GM12873 (cell line): ENCODE data around the gene RASGEF1C.

ENCODE experiments used
- TF ChIP-seq, protein P1 (sequence below): IDR thresholded peaks from 2 replicates; pipeline ENCODE4 v1.5.1; 2012; ENCODE audit warnings: low read depth, mild to moderate bottlenecking, moderate library complexity, low read length, control low read depth; ENCODE audit not compliant: insufficient read depth; ENCODE audit errors: missing control alignments

Gene RASGEF1C

DNA sequence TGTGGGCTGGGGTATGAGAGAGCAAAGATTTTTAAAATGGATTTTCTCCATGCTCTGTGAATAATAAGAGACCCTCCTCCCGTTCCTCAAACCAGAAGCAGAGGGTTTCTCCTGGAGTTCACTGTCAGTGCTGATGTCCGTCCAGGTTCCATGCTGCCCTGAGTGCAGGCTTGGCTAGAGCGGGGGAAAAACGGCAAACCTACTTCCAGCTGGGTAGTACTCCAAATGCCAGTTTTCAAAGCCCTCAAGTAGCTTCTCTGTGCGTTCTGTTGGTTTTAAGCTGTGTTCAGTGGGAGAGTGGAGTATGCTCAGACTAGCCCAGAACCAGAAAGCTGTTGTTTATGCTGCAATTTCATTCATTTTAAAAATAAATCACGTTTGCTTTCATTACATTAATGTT is 40.3 kb downstream of the RASGEF1C start:
- TF ChIP-seq, protein P1, sequence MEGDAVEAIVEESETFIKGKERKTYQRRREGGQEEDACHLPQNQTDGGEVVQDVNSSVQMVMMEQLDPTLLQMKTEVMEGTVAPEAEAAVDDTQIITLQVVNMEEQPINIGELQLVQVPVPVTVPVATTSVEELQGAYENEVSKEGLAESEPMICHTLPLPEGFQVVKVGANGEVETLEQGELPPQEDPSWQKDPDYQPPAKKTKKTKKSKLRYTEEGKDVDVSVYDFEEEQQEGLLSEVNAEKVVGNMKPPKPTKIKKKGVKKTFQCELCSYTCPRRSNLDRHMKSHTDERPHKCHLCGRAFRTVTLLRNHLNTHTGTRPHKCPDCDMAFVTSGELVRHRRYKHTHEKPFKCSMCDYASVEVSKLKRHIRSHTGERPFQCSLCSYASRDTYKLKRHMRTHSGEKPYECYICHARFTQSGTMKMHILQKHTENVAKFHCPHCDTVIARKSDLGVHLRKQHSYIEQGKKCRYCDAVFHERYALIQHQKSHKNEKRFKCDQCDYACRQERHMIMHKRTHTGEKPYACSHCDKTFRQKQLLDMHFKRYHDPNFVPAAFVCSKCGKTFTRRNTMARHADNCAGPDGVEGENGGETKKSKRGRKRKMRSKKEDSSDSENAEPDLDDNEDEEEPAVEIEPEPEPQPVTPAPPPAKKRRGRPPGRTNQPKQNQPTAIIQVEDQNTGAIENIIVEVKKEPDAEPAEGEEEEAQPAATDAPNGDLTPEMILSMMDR, result no peak

DNA sequence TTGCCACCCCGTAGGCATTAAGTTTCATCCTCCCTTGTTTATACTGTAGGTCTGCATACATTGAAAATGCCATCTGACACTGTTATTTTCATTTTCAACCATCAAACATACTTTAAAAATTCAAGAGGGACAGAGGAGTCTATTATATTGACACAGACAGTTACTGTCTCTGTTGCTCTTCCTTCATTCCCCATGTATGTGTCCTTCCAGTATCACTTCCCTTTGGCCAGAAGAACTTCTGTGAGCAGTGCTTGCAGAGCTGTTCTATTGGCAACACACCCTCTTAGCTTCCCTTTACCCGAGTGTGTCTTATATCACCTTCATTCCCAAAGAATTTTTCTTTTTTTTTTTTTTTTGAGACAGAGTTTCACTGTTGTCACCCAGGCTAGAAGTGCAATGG is 42.8 kb downstream of the RASGEF1C start:
- TF ChIP-seq, protein P1, result no peak

DNA sequence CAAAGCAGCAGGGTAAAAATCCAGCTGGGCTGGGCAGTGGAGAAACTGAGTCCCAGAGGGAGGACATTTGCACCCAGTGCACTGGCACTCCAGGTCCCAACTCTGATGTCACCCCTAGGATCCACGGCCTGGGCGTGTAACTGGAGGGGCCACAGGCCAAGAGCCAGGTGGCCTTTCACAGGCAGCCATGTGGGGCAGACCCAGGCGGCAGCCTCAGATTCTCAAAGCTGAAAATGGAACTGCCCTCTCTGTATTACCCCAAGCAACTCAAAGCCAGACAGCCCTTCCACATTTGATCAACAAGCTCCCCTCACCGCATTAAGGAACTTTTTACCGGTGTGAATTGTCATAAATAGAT is 46.7 kb downstream of the RASGEF1C start:
- TF ChIP-seq, protein P1, result no peak

DNA sequence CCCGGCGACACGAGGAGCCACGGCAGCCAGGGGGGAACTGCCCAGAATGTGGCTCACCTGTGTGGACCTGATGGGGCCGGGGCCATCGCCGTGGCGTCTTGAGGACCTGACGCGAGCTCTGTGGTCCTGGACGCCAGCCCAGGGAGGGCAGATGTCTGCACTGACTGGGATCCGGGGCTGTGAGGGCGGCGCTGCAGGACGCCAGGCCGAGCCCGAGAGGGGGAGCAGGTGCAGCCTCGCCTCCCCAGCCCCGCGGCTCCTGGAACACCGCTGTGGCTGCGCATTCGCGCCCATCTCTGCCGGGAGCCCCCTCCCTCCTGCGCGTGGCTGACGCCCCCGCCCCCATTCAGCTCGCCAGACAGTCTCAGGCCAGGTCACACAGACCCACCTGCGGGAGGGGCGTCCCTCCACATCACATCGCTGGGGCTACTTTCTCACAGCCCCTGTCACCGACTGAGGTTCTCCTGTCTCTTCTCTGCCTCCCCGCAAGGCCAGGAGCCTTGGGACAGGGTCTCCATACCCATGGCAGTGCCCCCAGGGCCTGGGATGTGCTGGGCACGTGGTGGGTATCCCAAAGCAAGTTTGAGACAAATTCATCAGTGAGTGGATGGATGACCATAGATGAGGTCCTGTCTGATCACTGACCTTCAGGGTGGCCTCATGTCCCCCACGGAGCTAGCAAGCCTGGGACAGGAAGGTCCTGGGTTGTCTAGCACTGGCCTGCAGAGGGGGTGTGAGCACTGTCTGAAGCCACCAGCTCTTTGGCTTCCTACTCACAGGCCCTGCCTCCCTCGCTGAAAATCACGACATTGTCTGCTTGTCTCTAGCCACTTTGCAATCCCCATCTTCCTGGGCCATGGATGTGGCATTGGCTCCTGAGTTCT is 47.3 kb downstream of the RASGEF1C start:
- TF ChIP-seq, protein P1, result no peak

DNA sequence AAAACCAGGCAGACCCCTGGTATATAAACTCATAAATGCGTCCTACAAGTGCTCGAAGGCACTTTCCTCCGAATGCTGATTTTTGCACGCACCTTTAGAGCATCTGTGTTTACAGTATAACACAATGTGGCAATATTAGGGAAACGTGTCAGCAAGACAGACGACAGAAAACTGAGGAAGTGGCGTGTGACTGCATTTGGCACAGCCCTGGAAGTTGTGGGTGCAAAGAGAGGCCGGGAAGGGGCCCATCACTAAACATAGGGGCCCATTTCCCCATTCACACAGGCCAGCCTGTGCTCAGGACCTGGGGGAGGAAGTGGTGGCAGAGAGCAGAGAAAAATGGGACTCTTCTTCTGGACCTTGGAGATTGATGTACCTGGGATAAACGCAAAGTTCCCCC is 48.2 kb downstream of the RASGEF1C start:
- TF ChIP-seq, protein P1, result no peak

DNA sequence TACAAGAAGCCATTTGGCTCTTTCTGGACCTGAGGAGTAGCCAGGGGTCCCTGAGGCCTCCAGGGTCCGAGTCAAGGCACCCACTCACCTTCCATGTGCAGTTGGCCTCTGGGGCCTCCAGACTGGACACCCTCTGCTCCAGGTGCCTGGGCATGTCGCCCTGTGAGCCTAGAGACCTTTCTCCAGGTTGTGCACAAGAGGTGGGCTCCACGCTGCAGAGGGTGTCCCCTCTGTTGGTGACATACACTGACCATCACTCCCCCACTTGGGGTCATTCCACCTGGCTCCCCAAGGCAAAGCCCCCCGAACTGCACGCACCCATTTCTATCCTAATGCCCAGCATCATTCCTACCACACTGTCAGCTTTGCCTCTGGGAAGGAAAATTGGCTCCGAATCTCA is 48.8 kb downstream of the RASGEF1C start:
- TF ChIP-seq, protein P1, result no peak

DNA sequence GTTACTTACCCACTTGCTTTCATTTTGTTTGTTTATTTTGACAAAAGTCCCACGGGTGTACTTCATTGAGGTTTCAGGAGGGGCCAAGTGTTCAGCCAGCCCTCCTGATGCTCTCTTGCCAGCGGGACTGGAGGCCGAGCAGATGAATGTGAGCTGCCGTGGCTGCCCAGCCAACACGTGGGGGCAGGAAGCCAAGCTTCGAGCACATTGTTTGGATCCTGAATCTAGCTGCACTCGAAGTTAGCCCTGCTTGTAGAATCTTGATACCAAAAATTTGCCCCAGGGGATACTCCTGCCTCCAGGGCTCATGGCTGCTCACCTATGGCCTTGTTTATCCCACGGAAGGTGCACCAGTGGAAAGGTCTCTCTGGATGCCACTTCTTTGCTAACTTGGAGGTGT is 49.3 kb downstream of the RASGEF1C start:
- TF ChIP-seq, protein P1, result no peak

DNA sequence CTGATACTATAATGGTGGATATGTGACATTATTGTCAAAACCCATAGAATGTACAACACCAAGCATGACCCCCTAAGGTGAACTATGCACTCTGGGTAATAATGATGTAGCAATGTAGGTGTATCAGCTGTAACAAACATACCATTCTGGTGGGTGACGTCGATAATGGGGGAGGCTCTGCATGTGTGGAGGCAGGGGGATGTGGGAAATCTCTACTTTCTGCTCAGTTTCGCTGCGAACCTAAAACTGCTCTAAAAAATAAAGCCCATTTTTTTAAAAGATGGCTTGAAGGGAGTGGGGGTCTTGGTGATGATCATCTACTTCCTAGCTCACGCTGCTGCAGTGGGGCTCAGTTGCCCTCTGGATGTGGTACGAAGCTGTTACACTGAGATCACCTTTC is 51.1 kb downstream of the RASGEF1C start:
- TF ChIP-seq, protein P1, result no peak
